LoVo (cell line): ENCODE measurements around the gene TMPRSS6.

Experiments used
- DNase-seq: peaks from one replicate; pipeline ENCODE4 v3.0.0-alpha.2; 2016; ENCODE audit warnings: low spot score

The TMPRSS6 gene

GRCh38 chr22:37109242-37109917 lies at the start of gene TMPRSS6:
Gene TMPRSS6 (minus strand): TSS chr22:37109713. CDS start chr22:37103417, 6,296 bp downstream.
- DNase-seq = no peak

- DNase-seq = no peak
Measured at GRCh38 chr22:37158963-37159290, 49.4 kb upstream of the TMPRSS6 start.

- DNase-seq = peak; percentile 3
Measured at GRCh38 chr22:37157516-37158285, 48.2 kb upstream of the TMPRSS6 start.

DNA sequence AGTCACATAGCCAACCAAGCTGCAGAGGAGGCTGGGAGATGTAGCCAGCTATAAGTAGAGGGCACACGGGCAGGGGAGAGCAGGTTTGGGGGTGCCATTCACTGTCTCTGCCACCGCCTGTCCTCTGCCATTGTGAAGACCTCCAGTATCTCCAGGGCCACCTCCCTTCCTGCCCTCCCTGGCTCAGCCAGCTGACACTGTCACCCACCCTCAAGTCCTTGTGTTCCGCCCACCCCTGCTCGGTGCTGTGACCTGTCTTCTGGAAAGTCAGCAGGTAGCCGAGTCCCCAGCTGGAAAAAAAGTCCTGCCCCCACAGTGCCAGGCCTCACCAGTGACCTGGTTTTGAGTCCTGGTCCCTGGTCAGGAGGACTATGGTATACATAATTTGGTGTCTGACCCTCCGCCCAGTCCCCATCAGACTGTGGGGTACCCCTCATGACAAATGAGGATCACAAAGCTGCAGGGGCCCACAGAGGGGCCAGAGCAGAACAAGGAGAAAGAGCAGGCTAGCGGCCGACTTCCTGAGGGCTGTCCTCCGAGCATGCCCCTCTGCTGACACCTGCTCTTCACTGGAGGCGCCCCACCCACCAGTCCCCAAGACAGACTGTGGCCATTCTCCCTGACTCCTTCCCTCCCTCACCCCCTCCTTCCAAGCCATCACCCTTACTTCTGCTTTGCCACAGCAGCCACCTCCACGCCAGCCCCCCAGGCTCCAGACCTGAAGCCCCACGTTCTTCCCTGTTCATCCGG lies 47.3 kb upstream of the TMPRSS6 start:
- no peak for DNase-seq

DNA sequence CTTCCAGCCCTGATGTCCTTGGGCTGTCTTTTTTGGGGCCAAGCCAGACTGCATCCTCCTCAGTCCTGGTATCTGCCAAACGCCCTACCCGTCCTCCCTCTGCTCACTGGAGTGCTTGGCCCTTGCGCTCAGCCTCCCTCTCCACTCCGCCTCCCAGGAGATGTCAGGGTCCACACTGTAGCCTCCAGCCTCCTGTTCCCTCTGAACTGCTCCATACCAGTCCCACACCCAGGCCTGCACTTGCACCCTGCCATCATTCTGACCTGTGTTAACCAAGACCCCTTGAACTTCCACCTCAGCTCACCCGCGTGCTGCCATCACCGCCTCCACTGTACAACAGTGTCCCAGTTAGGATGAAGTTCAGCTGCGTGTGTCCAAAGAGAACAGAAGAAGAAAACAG lies 46.5 kb upstream of the TMPRSS6 start:
- no peak for DNase-seq

DNA sequence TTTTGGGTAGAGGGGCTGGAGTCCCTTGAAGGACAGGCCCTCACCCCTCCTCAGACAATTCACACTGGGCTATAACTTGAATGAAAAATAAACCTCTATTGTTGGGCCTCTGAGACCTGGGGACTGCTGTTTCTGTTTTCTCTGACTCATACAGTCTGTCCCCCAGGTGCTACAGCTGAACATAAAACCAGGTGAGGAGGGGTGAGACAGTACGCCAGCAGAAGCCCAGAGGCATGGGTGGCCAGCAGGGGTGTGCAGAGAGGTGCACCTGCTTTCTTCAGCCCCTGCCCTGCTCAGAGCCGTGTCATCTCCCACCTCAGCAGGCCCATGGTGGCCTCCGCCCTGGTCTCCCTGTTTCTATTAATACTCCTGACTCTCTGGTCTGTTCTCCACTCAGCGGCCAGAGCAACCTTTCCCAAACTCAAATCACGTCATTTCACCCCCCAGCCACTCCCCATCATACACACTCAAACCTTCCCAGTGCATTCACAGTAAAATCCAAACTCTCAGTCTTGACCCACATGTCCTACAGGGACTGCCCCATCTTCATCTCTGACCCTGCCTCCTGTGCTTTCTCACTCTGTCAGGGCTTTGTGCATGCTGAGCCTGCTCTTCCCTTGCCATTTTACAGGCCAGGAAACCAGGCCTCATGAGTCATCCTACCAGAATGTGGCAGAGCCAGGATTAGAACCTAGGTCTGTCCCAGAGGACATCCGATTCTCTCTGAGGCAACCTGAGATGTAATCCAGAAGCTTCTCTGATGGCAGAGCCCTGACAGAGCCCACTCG lies 45.6 kb upstream of the TMPRSS6 start:
- no peak for DNase-seq

DNA sequence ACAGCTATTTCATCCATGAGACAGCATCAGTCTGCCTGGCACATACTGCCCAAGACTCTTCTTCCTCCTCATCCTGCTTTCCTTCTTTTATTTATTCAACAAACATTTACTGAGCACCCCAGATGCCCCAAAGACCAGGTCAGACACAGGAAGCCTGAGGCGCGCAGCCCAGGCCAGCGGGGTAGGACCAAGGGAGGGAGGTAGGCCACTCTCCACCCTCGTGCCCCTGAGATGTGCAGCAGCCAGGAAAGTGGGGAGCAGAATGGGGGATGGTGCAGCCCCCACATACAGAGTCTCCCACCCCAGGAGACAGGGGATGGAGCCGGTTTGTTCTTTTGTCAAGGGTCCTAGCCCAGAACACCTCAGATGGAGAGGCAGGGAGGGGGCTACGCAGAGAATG lies 44.4 kb upstream of the TMPRSS6 start:
- DNase-seq = no peak

- DNase-seq = no peak
Measured at GRCh38 chr22:37151401-37151800, 41.9 kb upstream of the TMPRSS6 start.

DNA sequence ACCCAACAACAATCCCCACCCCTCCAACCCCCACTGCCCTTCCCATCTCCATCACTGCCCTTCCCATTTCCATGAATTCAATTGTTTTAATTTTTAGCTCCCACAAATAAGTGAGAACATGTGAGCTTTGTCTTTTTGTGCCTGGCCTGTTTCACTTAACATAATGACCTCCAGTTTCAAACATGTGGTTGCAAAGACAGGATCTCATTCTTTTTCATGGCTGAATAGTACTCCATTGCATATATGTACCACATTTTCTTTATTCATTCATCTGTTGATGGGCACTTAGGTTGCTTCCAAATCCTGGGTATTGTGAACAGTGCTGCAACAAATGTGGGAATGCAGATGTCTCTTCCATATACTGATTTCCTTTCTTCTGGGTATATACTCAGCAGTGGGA lies 41.2 kb upstream of the TMPRSS6 start:
- no peak for DNase-seq

DNA sequence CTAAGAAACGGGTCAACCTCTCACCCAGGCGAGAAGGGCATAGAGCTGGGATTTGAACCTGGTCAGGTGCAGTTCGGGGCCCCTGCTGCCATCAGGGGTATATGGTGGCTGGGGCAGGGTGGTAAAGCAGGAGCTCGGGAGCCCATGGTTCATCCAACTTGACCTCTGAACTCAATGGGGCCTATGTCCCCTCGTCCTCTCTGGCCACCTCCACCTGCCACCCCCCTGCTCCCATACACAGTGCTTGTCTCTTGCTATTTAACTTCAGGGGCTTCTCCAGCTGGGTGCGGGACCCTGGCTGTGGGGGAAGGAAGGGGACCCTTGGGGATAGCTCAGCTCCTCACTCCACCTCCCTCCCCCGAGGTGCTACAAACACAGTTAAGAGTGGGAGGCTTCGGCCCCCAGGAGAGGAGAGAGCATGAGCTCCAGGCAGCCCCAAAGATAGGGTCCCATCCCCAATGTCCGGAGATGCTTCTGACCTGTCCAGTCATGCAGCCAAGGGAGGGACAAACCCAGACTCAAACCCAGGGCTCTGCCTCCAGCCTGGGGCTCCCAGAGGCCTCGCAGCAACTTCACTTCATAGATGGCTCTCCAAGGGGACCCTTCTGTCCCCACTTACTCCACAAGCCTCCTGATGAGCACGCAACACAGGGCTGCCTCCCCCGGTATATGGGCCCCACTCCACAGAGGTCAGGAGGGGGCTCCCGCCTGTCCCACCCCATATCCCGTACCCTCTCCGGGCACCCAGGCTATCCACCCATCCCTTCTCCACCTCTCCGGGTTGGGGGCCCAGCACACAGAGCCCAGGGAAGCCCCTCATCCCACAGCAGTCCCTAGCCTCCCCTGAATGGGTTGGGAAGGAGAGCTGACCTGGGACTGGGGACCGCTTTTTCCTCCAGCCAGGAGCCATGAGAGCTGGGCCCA lies 39.5 kb upstream of the TMPRSS6 start:
- no peak for DNase-seq

DNA sequence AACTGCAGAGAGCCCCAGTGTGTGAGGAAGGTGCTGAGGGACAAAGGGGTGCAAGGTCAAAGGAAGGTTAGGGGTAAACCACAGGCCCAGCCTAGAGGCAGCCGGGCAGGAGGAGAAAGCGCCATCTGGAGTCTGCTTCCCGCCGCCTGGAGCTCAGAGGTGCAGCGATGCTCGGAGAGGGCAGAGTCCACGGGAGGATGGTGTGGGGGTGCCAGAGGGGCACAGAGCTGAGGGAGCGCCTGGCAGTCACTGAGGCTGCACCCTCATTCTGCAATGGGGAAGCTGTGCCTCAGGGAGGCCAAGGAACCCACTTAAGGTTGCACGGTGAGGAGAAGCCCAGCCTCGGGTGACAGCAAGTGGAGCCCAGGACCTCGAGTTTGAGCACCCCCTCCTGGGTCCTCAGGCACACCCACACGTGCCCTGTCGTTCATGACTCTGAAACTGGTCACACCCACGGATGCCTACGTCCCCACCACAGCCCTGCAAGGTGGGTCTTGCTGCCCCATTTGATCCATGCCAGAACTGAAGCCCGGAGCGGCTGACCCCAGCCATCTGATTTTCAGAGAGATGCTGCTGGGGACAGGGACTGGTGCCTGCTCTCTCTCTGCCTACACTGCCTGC lies 38.6 kb upstream of the TMPRSS6 start:
- DNase-seq = no peak

DNA sequence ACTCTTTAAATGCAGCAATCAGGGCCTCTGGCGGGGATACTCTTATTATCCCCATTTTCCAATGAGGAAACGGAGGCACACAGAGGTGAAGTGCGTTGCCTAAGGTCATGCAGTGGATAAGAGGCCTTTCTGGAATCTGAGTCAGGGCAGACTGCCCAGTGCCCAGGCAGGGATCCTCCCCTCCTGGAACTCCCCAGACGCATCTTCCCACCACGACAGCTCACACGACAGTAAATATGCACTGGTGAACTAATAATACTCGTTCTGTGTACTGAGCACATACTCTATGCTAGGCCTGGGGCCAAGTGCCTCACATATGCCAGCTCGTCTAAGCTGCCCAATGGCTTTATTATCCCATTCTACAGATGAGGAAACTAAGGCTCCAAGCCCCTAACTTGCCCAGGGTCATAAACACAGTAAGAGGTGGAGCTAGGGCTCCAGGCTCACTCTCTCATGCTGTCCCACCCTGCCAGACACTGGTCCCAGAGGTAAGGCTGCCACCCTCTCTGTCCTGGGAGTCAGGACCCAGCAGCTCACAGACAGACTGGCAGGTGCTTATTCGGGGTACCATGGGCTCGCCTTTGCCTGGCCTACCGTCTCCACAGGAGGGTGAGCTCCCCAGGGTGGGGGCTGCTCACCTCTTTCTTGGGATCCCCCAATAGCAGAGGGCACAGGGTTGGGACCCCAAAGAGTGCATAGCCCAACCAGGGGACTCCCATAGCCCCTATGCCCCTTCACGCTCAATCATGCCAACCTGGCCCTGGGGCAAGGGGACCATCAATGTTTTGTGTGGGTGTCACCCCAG lies 37.9 kb upstream of the TMPRSS6 start:
- no peak for DNase-seq

DNA sequence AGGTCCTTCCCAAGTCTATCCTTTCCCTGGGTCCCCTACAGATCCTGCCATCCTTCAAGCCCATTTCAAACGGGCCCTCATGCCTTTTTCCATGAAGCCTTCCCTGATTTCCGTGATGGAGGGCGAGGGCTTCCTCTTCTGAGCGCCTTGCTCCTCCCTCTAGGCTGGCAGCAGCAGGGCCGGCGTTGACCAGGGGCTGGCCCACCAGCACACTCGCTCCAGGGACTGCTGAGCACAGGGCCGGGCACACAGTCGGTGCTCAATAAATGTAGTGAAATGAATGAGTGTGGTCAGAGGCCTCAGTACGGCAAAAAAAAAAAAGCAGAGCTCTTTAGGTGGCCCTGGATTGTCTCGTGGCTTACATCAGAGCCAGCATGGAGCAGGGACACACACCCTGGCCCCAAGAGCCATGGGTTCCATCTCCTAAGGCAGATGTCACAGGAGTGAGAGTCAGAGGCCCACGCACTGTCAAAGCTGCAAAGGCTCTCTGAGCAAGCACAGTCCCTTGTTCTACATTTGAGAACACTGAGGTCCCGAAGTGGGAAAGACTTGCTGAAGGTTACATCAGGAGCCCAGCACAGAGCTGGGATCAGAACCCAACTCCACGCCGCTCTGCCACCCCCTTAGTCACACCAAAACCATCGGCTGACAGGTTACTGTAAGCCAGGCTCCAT lies 37.1 kb upstream of the TMPRSS6 start:
- no peak for DNase-seq

DNA sequence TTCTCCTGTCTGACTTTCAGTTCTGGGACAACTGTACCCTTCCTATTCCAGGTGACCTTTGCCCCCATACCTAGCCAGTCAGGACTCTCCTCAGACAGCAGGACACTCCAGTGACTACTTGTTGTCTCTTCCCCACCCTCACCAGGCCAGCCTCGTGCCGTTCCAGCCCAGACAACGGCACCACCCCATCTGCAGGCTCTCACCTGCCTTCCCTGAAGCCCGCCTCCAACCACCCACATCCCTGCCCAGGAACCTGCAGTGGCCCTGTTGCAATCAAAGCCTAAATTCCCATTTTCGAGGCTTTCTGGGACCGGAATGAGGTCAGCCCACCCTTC lies 36.5 kb upstream of the TMPRSS6 start:
- DNase-seq = no peak

- no peak for DNase-seq
Measured at GRCh38 chr22:37145180-37146050, 35.9 kb upstream of the TMPRSS6 start.

DNA sequence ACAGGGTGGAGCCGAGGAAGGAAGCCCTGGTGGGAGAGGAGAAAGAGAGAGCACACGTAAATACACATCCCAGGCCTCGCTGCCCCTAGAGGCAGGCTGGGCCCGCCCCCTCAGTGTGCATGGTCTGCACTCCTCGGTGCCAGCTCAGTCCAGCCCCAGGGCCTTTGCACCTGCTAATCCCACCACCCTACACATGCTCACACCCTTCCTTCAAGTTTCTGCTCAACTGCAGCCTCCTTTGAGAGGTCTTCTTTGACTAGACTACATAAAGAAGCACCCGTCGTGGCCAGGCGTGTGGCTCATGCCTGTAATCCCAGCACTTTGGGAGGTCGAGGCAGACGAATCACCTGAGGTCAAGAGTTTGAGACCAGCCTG lies 34.7 kb upstream of the TMPRSS6 start:
- DNase-seq = no peak

DNA sequence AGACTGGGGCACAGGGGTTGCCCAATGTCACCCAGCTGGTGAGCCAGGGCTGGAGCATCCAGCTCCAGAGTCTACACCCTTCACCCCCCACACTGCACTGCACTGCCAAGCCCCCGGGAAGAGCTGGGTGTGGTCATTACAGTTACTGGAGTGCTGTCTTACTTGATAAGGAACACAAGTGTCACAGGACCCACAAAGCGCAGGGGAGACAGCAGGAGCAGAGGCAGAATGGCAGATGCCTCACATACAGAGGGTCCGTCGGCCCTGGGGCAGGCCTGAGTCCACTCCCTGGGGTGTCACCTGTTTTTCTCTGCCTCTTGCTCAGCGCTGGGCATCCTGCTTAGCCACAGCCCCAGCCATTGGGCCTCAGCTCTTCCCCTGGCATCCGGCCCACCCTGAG lies 32.5 kb upstream of the TMPRSS6 start:
- DNase-seq = no peak

DNA sequence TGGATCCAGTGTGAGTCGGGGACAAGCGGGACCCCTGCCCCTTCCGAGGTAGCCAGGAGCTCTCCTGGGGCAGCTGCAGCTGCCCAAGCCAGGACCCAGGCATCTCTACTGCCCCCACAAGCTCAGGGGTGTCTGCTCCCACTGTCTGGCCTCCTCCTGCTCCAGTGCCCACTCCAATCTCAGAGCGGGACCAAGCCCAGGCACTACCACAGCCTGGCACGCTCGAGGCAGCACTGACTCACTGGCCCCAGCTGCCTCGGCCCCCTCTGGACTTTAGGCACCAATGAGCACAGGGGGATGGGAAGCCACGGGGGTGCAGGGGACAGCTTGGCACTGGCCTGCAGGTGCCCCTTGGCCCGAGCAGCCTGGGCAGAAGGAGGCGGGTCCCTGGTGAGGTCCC lies 32.0 kb upstream of the TMPRSS6 start:
- DNase-seq = no peak
